ENCODE measurements around the gene ZCCHC14.
"Not testable (repeated sequence)": the region's sequence is repeated elsewhere in the genome, so short reads cannot be mapped to it uniquely, and the experiment has no call there.

Gene ZCCHC14

GRCh38 chr16:87497023-87497766 is 4.4 kb upstream of the ZCCHC14 start:
- not testable (repeated sequence) for DNase-seq (ENCODE audit: low read depth)

GRCh38 chr16:87496447-87496801 is 3.6 kb upstream of the ZCCHC14 start:
- DNase-seq (ENCODE audit: low read depth) = no peak

GRCh38 chr16:87495578-87496446 is 3.0 kb upstream of the ZCCHC14 start:
- no peak for DNase-seq (ENCODE audit: low read depth)

DNA sequence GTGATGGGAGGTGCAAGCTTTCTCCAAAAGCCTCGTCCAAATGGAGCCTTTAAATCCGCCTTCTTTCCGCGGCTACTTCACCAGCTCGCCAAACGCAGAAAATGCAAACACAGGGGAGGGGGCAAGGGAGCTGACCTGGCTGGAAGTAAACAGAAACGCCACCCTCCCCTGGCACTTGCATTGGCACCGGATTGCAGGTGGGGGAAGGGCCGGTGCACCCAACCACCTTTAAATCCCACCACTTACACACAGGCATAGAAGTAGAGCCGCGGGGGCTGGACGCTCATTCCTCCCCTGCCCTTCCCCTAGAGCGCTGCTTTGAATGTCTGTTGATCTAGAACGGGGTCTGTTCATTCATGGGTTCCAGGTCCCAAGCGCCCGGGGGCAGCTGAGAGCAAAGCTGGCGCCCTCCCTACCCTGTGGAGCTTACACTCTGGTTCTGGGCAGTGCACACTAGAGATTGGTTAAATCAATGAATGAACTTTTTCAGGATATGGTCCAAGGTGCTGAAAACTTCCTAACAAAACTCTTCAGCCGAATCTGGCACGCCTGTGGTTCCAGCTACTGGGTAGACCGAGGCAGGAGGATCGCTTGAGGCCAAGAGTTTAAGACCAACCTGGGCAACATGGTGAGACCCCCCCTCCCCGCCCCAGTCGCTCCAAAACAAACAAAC is 920 bp upstream of the ZCCHC14 start:
- no peak for DNase-seq (ENCODE audit: low read depth)

DNA sequence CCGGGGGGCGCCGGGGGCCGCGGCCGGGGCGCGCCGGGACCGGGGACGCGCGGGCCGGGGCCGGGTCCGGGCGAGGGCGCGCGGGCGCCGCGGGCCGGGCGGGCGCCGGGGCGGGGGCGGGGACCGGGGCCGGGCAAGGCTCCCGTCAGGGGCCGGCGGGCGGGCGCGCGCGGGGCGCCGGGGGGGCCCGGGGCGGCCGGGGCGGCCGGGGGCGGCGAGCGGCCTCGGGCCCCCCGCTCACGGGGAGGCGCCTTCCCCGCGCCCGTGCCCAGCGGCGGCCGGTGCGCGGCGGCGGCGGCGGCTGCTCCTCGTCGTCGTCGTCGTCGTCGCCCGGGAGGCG is 563 bp downstream of the ZCCHC14 start:
- no peak for DNase-seq (ENCODE audit: low read depth)

DNA sequence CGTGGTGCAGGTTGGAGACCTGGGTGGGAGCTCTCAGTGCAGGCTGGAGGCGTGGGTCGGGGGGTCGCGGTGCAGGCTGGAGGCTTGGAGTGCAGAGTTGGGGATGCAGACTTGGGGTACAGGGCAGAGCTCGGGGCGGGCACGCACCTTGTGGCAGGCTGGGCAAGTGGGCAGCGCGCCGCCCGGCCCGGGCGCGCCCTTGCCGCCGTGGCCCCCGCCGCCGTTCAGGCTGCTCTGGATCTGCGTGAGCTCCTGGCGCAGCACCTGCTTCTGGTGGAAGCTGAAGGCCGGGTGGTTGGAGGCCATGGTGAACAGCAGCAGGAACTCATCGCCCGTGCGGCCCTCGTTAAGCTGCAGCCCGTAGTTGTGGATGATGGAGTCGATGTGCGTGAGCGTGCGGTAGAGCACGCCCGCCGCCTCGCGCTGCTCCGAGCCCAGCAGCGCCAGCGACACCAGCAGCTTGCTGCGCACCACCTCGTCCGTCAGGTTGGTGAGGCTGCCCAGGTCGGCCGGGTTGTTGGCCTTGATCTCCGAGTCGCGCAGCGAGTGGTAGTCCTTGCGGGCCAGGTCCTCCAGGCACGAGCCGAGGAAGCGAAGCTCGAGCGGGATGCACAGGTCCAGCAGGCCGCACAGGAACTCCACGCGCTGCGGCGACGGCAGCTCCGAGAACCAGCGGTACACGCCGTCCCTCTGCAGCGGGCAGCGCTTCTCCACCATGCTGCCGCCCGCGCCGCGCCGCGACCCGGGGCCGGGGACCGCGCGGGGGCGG is 1.1 kb downstream of the ZCCHC14 start:
- no peak for DNase-seq (ENCODE audit: low read depth)

- not testable (repeated sequence) for DNase-seq (ENCODE audit: low read depth)
Measured at GRCh38 chr16:87490799-87491521, 1.9 kb downstream of the ZCCHC14 start.

DNA sequence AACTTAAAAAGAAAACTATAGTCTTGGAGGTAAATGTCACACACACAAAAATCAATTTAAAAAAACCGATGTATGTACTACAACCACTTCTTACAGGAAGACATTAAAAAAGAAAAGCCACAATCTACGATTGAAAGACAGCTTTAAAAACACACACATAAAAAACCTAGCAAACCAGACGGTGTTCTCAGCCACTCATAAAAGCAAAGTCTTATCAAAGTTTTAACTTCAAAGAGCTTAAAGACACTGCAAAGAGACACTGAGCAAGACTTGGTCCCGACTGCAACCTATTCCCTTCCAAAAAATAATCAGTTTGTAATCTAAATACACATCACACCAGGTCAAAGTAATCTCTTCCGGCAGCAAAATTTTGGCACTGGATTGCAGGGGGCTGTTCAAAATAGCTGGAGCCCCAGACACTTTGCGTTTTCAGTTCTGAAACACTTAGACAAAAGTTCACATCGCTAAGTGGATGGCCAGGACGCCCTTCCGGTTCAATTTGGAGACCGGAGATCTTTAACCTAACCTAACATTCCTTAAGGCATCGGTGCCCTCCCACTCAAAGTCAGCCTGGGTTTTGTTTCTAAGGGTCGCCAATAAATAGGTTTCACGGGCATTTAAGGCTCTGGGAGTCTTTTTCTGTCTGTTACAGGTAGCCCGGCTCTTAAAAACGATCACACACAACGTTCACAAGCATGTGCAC is 2.6 kb downstream of the ZCCHC14 start:
- DNase-seq (ENCODE audit: low read depth) = no peak

DNA sequence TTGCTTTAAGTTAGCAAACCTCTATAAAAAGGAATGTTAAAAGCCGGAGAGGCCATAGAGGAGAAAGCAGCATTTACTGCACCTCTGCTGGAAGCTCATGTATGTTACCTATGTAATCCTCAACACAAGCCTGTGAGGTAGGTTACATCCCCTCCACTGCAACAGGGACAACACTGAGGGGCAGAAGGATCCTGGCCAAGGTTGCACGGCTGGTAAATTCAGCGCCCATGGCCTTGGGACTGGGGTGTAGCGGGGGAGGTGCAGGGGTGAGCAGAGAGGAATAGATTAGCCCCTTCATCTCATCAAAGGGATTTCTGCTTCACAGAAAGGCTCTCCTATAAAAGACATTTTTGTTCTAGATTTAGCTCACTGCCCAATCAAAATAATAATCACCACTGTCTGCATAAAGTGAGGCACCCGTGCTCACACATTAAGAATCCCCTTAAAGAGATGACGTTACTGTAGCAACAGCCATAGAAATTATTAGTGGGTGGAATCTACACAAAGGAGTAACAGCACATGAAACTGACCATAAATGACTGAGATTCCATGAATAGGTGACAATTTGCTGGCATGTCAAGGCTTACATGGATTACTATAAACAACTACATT is 3.3 kb downstream of the ZCCHC14 start:
- no peak for DNase-seq (ENCODE audit: low read depth)

DNA sequence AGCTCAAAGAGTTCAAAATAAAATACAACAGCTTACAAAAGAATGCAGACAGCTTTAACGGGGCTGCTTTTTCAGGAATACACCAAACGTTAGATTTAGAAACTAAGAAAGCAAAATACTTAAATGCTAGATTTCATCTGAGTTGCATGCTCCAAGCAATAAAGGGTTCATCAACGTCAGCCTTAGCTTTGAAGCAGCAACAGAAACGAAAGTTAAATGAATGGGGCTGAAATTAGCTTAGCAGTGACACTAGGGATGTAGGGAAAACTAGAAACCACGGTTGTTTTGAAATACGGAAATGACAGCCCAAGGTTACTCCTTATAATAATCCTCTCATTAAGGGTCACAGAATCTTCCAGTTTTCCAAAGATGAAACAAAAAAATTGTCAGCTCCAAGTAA is 3.9 kb downstream of the ZCCHC14 start:
- not testable (repeated sequence) for DNase-seq (ENCODE audit: low read depth)

GRCh38 chr16:87487361-87487924 is 5.4 kb downstream of the ZCCHC14 start:
- no peak for DNase-seq (ENCODE audit: low read depth)

DNA sequence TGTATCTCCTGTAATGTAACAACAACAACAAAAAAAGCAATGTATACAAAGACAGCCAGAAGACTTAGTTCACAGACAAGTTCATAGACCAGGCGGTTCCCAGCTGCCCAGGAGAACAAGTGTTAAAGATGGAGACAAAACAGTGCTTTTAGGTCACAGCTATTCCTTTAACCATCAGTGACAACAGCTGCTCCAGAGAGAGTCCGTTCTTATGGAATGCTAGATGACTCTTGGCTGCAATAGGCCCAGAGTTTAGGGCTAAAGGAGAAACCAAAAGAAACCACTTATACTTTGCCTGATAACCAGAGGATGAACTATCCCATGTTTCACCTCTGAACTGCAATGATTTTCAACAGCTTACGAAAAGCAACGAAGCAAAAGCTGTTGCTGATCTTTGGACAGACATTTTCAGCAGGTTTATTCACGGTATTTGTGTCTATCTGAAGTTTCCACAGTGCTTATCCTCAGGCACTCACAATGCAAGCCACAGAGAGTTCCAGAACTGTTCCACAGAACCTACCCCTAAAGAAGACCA is 6.0 kb downstream of the ZCCHC14 start:
- DNase-seq (ENCODE audit: low read depth) = no peak

GRCh38 chr16:87486282-87486681 is 6.5 kb downstream of the ZCCHC14 start:
- DNase-seq (ENCODE audit: low read depth) = no peak

GRCh38 chr16:87485792-87486191 is 7.0 kb downstream of the ZCCHC14 start:
- DNase-seq (ENCODE audit: low read depth) = not testable (repeated sequence)

GRCh38 chr16:87484487-87485331 is 8.1 kb downstream of the ZCCHC14 start:
- no peak for DNase-seq (ENCODE audit: low read depth)

DNA sequence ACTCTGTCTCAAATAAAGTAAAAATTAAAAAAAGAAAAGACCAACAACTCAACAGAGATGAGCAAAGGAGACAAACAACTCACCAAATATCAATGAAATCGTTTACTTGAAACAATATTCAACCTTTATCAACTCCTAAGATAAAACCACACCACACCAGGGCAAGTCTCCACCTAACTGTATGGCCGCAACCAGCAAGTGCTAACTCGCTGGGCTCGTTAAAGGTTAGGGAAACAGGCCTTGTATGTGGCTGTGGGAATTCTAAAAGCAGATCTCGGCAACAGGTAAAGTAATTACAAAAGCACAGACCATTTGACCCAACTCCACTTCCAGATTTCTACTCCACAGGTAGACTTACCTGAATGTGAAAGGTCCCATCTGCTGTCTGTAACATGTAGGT is 9.3 kb downstream of the ZCCHC14 start:
- DNase-seq (ENCODE audit: low read depth) = no peak

- not testable (repeated sequence) for DNase-seq (ENCODE audit: low read depth)
Measured at GRCh38 chr16:87482670-87483069, 10.2 kb downstream of the ZCCHC14 start.

DNA sequence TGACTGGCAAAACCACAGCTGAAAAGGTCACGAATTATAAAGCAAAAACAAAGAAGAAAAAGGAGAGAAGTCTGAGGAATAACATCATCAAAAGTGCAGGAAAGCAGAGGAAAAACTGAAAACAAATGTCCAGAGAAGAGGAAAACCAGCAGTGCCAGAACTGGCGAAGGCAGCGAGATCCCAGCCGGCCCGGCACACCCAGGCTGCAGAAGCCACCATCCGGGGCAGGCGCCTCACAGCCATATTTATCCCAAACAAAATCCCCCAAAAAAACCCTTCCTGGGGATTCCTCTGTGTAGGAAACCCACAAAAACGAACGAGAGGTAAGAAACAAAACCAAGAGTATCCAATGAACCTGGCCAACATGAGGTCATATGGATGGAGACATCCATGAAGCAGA is 10.6 kb downstream of the ZCCHC14 start:
- DNase-seq (ENCODE audit: low read depth) = no peak

DNA sequence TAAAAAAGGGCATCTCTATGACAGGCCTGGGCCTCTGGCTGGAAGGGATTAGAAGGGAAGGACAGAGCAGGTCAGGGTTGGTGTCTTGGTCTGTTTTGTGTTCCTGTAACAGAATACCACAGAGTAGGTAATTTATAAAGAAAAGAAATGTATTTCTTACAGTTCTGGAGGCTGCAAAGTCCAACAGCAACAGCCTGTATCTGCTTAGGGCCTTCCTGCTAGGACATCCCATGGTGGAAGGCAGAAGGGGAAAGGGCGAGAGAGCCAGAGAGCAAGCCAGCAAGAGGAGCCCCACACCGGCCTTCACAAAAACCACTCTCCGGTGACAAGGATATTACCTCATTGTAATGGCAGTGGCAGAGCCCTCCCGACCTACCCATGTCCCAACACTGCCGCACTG is 11.1 kb downstream of the ZCCHC14 start:
- DNase-seq (ENCODE audit: low read depth) = not testable (repeated sequence)
